Activated CD4-positive, alpha-beta T cell treated with anti-CD3 and anti-CD28 coated beads for 4 hours (primary cell): Measurements from ENCODE around the gene IQCE.
A peak's percentile ranks its signal among the peaks of the same experiment; 100 is the strongest.

Source experiments
- DNase-seq, 2 donors: peaks; one replicate each; pipeline ENCODE4 v3.0.0-alpha.2; 2020

Gene IQCE, protein sequence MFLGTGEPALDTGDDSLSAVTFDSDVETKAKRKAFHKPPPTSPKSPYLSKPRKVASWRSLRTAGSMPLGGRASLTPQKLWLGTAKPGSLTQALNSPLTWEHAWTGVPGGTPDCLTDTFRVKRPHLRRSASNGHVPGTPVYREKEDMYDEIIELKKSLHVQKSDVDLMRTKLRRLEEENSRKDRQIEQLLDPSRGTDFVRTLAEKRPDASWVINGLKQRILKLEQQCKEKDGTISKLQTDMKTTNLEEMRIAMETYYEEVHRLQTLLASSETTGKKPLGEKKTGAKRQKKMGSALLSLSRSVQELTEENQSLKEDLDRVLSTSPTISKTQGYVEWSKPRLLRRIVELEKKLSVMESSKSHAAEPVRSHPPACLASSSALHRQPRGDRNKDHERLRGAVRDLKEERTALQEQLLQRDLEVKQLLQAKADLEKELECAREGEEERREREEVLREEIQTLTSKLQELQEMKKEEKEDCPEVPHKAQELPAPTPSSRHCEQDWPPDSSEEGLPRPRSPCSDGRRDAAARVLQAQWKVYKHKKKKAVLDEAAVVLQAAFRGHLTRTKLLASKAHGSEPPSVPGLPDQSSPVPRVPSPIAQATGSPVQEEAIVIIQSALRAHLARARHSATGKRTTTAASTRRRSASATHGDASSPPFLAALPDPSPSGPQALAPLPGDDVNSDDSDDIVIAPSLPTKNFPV

DNA sequence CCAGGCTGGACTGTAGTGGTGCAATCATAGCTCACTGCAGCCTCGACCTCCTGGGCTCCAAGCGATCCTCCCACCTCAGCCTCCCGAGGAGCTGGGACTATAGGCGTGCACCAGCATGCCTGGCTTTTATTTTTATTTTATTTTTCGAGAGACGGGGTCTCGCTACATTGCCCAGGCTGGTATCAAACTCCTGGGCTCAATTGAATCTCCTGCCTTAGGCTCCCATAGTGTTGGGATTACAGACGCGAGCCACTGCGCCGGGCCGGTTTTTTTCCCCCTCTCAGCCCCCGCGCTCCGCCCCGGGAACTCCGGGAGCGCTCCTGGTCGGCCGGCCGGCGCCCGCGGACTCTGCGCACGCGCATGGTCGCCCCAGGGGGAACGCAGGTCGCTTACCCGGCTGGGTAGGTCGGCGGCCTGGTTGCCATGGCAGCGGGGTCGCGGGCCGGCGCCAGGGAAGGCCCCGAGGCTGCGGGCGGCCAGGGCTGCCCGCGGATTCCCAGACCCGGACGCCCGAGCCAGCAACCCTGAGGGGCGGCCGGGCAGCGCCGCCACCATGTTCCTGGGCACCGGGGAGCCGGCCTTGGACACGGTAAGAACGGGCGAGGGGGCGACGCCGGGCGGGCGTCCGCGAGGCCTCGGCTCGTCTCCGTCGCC is at the start of gene IQCE:
TSS of gene IQCE (plus strand) at position 351 of the 654 bp plus-strand sequence. CDS start at position 554, 203 bp downstream.
- DNase-seq: peak; percentile 86 to 87

DNA sequence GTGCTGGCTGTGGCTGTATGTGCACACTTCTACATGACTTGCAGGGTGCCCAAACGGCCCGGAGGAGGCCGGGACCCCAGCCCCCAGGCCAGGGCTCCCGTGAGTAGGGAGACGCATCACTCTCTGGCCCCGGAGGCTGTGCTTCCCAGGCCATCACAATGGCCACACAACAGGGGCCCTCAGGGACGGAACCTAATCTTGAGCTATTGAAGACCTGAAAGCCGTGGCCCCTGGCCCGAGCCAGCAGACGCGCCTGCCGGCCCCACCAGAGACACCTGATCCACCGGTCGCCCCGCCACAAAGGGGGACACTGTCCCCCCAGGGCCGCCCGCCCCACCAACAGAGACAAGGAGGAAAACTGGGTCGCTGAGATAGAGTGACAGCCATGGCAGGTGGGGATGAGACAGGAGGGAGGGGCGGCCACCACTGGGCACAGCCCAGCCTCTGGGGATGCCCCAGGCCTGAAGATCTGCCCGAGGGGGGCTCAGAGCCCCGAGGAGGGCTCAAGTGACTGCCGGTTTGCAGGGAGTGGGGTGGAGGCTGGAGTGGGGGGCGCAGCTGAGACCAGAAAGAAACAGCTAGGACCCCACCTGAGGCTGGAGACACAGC is 49.4 kb upstream of the IQCE start:
- DNase-seq: no peak

DNA sequence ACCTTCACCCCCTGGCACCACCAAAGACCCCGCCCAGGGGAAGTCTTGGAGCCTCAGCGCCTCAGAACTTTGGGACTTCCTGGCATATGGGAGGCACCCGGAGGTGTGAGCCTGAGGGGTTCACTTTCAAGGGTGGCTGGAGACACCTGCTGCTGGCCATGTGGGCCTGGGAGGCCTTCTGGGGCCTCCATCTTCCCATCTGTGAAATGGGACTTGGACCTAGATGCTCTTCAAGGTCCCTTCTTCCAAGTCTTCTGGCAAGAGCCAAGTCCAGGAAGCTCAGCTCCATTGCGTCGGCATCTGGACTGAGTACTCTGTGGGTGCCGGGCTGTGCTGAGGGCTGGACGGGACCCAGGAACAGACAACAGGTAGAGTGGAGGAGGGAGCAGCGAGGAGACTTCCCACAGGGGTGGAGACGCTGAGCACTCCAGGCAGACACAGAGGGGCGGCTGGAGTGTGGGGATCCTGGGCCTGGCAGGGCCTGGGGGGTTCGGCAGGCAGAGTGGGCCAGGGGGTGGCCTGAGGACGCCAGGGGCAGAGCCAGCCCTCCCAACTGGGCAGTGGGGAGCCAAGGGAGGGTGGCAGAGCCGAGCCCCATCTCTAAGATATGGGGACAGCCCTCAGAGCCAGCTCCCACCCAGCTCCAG is 48.5 kb upstream of the IQCE start:
- DNase-seq: no peak

DNA sequence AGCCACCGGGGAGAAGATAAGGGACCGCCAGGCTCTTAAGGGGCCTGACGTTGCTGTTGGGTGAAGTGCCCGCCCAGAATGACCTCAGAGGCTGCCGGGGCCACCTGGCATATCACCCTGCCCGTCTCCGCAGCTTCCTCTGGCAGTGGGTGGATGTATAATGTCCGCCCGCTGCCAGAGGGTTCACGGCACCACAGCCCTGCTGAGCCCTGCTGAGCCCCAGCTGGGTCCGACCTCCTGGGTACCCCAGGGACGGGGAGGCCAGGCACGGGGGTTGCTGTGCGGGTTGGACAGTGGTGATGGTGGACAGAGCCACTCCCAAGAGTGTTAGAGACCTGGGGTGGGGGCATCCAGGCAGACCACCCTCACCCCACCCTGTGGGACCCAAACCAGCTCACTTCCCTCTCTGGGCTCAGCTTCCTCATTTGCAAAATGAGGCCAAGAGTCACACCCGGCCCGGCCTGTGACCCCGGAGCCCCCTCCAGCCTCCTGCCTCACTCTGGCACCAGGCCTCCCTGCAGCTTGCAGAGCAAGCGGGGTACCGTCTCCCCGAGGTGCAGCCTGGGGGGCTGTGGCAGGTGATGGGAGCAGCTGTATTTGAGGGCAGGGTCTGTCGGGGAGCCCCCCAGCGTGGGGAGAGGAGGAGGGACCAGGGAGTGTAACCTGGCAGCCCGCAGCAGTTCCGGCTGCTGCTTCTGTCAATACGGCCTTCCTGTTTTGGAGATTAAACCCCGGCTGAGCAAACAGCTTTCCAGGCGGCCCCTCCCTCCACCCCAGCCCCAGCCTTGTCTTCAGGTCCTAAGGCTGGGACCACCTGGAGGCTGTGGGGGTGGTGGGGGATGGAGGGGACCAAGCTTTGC is 47.6 kb upstream of the IQCE start:
- peak; percentile 46 to 54 for DNase-seq

DNA sequence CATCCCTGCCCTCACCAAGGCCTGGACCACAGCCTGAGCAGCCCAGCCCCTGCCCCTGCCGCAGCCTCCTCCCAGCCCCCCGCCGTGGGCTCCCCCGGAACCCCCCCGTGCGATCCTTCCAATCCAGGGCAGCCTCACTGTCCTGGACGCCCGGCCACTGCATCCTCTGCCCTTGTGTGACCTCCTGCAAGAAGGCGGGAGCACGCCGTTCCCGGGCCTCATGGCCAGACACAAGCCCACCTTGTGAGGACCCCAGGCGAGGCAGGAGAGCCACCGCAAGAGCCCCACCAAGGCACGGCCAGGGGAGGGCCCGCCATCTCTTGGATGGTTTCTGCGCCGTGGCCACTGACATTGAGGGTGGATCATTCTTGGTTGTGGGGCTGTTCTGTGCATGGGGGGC is 47.0 kb upstream of the IQCE start:
- DNase-seq: no peak

DNA sequence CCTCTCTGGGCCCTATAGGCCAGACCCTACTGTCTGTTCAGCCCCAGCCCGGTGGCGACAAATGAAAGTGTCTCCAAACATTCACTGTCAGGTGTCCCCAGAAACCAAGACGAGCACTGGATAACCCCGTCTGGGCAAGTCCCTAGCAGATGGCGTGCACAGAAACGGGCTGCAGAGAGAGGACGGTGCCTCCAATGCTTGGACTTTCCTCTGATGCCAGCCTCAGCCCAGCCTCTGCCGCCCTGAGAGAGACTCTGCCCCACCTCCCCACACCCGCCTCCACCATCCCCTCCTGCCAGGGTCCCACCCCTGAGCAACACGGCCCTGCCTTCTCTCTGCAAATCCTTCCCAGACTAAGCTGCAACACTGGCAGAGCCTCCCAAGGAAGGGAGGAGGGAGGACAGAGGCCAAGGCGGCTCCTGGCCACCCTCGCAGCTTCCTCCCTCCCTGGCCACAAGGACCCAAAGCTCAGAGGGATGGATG is 46.6 kb upstream of the IQCE start:
- no peak for DNase-seq

DNA sequence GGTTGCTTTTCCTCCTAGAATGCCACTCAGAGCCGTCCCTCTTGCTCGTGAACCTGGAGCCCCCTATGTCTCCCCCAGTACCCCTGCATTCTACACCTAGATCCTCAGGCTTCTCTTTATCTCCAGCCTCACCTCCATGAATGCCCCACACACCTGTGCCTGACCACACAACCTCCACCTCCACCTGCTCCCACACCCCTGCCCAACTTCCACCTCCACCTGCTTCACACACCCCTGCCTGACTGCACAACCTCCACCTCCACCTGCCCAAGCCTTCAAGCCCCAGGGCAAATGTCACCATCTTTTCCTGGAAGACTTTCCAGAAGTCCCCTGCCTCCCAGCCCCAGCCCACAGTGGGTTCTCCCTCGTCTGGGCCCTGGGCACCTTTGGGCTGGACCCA is 46.1 kb upstream of the IQCE start:
- no peak for DNase-seq

DNA sequence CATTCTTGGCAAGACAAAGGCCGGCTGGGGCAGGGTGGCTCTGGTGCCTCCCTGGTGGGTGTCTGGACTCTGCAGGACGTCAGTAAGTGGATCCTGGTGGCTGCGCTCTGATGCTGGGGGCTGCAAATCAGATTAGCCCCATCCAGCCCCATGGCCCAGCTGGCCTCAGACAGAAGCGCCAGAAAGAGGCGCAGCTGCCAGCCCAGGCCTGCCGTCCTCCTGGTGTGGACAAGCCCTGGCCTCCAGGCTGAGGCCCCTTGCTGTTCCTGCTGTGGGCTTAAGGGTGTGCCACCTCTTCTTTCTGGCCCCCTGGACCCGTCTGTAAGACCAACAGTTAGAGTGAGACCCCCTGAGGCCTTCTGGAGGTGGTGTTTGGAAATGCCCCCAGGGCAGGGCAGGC is 45.1 kb upstream of the IQCE start:
- no peak for DNase-seq

DNA sequence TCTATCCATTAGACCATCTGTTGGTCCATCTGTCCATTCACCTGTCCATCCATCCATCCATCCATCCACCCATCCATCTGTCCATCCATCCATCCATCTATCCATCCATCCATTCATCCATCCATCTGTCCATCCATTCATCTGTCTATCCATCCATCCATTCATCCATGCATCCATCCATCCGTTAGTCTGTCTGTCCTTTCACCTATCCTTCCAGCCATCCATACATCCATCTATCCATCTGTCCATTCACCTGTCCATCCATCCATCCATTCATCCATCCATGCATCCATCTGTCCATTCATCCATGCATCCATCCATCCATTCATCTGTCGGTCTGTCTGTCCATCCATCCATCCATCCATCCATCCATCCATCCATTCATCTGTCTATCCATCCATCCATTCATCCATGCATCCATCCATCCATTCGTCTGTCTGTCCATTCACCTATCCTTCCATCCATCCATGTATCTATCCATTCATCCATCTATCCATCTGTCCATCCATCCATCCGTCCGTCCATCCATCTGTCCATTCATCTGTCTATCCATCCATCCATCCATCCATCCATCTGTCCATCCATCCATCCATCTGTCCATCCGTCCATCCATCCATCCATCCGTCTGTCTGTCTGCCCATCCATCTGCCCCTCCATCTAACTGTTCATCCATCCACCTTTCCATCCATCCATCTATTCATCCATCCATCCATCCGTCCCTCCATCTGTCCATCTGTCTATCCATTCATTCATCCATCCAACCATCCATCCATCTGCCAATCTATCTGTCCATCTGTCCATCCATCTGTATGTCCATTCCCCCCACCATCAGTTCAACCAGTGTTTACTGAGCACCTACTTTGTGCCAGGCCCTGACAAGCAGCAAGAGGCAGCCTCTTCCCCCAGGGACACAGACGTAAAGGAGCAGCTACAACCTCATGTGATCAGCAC is 44.0 kb upstream of the IQCE start:
- no peak for DNase-seq

DNA sequence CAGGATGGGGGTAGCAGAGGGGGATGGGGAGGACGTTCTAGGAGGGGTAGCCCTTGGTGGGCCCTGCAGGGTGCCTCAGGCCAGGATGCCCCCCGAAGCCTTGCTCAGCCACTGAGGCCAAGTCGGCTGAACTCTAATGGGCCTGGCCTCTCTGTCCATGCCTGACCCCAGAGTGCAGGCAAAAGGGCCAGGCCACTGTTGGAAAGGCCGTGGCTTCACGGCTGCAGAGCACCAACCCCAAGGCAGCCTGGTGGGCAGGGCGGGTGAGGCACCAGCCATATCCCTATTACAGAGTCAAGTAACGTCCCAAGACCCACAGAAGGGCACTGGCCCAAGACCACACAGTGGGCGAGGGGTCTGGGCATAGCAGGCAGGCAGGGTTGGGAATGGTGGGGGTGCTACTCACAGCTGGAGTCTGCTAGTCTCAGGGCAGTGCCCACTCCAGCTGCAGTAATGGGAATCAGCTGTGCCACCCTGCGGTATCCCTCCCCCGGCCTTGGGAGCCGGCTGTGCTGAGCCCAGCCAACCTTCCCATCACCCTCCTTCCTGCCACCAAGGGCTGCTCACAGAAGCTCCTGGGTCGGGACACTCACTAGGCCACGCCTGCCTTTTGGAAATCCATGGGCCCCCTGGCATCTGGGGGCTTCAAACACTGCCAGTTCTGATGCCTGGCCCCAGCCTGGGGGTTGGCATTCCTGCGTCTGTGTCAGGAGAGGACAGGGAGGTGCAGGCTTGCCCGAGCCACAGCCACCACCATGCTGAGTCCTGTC is 43.2 kb upstream of the IQCE start:
- no peak for DNase-seq

DNA sequence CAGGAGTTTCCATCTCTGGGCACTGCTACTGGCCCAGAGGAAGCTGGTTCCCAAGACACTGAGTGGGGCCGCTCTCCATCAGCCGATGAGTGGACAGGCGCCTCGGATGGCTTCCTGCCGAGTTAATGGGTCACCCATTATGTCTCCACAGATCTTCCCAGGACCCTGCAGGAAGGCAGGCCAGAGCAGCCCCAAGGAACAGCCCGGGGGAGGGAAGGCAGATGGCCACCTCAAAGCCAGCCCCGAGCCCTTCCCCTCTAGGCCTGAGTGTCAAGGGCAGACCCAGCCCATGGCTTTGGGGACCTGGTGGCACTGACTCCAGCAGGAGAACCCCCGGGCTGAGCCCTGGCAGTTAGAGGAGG is 42.6 kb upstream of the IQCE start:
- no peak for DNase-seq

DNA sequence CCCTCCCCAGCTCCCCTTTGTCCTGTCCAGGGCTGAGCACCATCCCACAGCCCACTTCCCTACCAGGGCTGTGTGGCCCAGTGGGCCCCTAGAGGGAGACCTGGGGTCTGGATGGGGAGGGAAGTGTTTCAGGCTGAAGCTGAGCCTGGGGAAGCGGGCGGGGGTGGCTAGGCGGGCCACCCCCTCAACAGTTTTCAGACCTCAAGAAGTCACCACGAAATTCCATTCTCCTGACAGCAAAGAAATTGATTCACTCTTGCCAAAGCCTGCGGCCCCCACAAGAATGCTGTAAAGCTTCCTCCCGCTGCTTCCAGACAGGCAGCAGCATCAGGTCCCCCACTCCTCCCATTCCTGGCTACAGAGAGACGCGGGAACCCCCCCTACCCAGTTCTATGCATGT is 41.8 kb upstream of the IQCE start:
- no peak for DNase-seq

DNA sequence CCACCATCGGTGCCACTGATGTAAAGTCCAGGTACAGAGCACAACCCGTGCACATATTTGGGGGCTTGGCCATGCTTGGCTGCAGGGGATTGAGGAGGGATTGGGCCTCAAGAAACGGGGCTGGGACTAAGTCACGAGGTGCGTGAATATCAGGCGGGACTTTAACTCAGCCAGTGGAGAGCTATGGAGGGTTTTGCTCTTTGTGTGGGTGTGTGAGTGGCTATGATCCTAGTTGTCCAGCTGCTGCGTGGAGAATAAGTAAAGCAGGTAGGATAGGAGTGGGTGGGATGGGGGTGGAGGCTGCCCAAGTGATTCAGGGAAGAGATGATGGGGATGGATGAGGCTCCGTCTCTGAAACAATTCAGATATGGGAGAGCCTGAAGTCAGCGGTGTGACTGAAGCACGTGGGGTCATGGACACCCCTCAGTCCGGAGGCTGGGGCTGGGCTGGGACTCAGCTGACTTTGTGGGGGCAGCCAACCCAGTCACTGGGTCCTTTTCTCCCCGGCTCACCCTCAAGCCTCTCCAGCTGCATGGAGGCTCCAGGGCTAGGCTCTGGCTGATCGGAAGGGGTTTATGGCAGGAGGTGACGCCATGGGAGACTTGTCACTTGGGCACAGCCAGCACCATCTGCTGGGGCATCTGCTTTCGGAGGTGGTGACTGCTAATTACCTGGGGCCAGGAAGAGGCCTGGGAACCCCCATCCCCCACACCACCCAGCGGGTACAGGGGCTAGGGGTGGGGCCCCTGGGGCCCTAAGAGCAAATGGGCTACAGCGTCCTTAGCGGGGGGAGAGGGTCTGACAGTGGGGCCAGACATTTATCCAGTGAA is 40.9 kb upstream of the IQCE start:
- no peak for DNase-seq

DNA sequence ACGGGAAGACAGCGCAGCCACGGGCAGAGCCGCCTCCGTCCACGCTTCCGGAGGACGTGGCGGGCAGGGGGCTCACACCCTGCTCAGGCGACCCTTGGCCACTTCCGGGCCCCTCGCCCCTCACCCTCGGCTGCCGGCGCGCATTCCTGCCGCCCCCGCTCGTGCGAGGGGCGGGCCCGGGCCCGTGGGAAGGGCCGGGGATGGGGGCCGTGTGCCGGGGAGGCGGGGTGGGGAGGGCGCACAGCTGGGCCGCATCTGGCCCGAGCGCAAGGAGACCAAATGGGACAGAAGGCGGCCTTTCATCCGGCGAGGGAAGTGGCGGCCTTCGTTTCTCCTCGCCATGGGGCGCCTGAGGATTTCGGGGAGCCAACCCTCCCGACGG is 40.1 kb upstream of the IQCE start:
- no peak for DNase-seq

DNA sequence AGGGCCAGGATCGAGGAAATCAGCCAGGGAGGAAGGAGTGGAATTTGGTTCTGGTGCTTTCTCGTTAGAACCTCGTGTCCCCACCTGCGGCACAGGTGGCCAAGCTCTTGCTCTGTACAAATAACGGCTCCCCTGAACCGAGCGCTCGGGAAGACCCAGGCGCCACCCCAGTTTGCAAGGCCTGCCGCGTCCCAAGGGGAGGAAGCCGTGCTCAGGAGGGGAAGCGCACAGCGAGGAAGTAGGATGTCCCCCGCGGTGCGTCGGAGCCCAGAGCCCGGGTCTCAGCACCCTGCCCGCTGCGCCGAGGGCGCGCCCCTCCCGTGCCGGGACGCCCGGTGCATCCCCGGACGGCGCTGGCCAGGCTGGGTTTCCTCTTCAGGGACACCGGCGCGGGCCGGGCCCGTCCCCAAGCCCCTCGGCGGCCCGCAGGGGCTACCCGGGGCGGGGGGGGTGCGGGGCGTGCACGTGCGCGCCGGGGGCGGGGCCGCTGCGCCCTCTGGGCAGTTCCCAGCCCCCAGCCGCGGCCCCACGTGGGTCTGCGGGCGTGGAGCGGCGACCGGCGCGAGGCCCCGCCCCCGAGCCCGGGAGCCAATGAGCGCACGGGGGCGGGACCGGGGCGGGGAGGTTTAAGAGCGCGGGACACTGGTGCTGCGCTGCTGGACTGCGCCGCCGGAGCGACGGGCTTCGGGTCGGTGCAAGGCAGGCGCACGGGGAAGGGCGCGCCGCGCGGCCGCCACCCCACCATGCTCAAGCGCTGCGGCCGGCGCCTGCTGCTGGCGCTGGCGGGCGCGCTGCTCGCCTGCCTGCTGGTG is 39.5 kb upstream of the IQCE start, which contains the start of gene LFNG:
TSS of gene LFNG (plus strand) at position 656 of the 812 bp plus-strand sequence. CDS start at position 744, 88 bp downstream.
- DNase-seq: peak; percentile 78 to 87

DNA sequence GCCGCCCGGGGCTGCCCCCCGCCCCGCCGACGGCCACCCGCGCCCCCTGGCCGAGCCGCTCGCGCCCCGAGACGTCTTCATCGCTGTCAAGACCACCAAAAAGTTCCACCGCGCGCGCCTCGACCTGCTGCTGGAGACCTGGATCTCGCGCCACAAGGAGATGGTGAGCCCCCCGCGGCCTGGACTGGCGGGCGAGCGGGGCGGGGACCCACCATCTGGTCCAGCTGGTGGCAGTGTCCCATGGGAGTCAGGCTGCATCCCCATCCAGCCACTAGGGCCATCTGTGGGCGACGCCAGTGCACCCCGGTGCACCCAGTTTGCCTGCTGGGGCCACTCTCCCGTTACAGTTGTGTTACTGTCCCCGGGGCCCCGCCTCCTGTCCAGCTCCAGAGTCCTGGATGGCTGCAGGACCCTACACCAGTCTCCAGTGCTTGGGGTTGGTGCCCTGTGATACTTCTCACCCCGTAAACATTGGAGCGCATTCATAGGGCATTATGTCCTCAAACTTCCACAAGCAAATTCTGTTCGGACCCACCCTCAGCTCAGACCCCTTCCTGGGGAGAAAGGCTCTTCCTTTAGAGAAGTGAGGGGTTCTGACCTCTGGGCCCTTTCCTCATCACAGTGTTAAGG is 38.5 kb upstream of the IQCE start:
- no peak for DNase-seq

DNA sequence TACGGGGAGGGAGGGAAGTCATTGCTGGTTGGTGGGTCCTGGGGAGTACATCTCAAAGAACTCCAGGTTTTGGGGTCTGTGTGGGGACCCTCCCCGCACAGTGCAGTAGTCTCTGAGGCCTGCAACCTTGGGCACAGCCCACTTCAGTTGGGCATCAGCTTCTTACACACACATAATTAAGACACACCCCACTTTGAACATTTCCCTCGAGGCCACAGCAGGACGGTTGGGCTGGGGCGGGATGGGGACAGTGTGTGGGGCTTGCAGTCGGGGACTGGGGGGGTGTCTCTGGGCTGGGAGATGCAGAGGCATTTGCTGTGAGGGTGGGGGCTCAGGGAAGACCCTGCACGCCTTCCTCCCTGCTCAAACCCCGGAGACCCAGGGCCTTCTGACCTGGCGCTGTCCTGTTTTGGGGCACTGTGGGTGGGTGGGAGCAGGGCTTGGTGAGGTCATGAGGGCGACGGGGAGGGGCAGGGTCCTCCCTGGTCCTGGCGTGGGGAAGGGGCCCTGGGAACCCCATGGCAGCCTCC is 38.0 kb upstream of the IQCE start:
- no peak for DNase-seq
